IMR-90 (cell line): ENCODE measurements around the gene OR6B1. TPM values are rescaled to one million over a fixed set of nuclear protein-coding genes. Genes with fewer than 3 reads are reported as not detected.
A peak's percentile ranks its signal among the peaks of the same experiment; 100 is the strongest.

Experiments used
- ATAC-seq: fragments of 200-7000 bp; cut with Tn5 transposase; 2 replicates; pipeline ENCODE4 v1.9.1; 2020; ENCODE audit warnings: low read depth, mild to moderate bottlenecking, moderate library complexity
- BruUV-seq: library from RNA; stranded (reverse); fragments of 400-500 nt; replicated peaks from 2 replicates; lab custom pipeline; 2021; lab: Mats Ljungman, UMichigan
- CTCF ChIA-PET: fragments of 300-600 bp; formaldehyde crosslinking; extraction: SDS; loops from one replicate; lab custom pipeline; 2021; ENCODE audit warnings: antibody characterized with exemption; lab: Yijun Ruan, JAX
- POLR2A ChIA-PET: fragments of 300-600 bp; sonication (Branson Sonifier 250); formaldehyde crosslinking; loops from one replicate; lab custom pipeline; 2022; ENCODE audit warnings: antibody characterized with exemption; ENCODE audit not compliant: unreplicated experiment; lab: Charles Lee
- DNase-seq: peaks from one replicate; pipeline ENCODE4 v3.0.0; 2013
- H2AFZ ChIP-seq: replicated peaks from 2 replicates; pipeline ENCODE3; 2013; ENCODE audit warnings: low read length, mild to moderate bottlenecking; ENCODE audit not compliant: poor library complexity
- H2AK5ac ChIP-seq: 2 replicates; pipeline ENCODE4 v1.6.1; 2013; ENCODE audit warnings: low read depth, low read length, inconsistent platforms
- H2AK9ac ChIP-seq: replicated peaks from 2 replicates; pipeline ENCODE3; 2013; ENCODE audit warnings: mild to moderate bottlenecking, low read depth, low read length, moderate library complexity; ENCODE audit not compliant: poor library complexity
- H2BK120ac ChIP-seq: 2 replicates; pipeline ENCODE4 v1.6.1; 2013; ENCODE audit warnings: low read depth, low read length, inconsistent platforms
- H2BK15ac ChIP-seq: 3 replicates; pipeline ENCODE4 v1.6.1; 2013; ENCODE audit warnings: low read depth, low read length, inconsistent platforms
- H2BK20ac ChIP-seq: 2 replicates; pipeline ENCODE4 v1.6.1; 2013; ENCODE audit warnings: low read depth, mild to moderate bottlenecking, inconsistent platforms, low read length, moderate library complexity
- H2BK5ac ChIP-seq: 2 replicates; pipeline ENCODE4 v1.6.1; 2013; ENCODE audit warnings: mild to moderate bottlenecking, low read depth, low read length, inconsistent platforms; ENCODE audit not compliant: poor library complexity, severe bottlenecking
- H3K14ac ChIP-seq: replicated peaks from 2 replicates; pipeline ENCODE4 v1.6.1; 2013; ENCODE audit warnings: low read depth, low read length, inconsistent platforms
- H3K18ac ChIP-seq: 2 replicates; pipeline ENCODE4 v1.6.1; 2013; ENCODE audit warnings: low read depth, low read length, control low read depth
- H3K23ac ChIP-seq: 2 replicates; pipeline ENCODE4 v1.6.1; 2013; ENCODE audit warnings: low read depth, low read length, inconsistent platforms
- H3K27ac ChIP-seq: 2 replicates; pipeline ENCODE4 v1.5.1; 2013; ENCODE audit warnings: mild to moderate bottlenecking, control low read depth, low read length; ENCODE audit not compliant: insufficient read depth
- H3K27me3 ChIP-seq: 2 replicates; pipeline ENCODE4 v1.6.1; 2013; ENCODE audit warnings: low read length; ENCODE audit not compliant: control insufficient read depth, insufficient read depth
- H3K36me3 ChIP-seq: 2 replicates; pipeline ENCODE4 v1.6.1; 2013; ENCODE audit warnings: low read length, mixed read lengths; ENCODE audit not compliant: control insufficient read depth, insufficient read depth
- H3K4ac ChIP-seq: 2 replicates; pipeline ENCODE4 v1.6.1; 2013; ENCODE audit warnings: low read depth, low read length, inconsistent platforms
- H3K4me1 ChIP-seq: 2 replicates; pipeline ENCODE4 v1.6.1; 2013; ENCODE audit warnings: low read length, mixed read lengths; ENCODE audit not compliant: control insufficient read depth, insufficient read depth
- H3K4me2 ChIP-seq: 2 replicates; pipeline ENCODE4 v1.6.1; 2013; ENCODE audit warnings: low read depth, mild to moderate bottlenecking, control low read depth, low read length, moderate library complexity
- H3K4me3 ChIP-seq: 2 replicates; pipeline ENCODE4 v1.5.1; 2013; ENCODE audit warnings: low read depth, mild to moderate bottlenecking, control low read depth, low read length, moderate library complexity; ENCODE audit not compliant: insufficient read depth
- H3K56ac ChIP-seq: 2 replicates; pipeline ENCODE4 v1.6.1; 2013; ENCODE audit warnings: low read length, inconsistent platforms; ENCODE audit not compliant: insufficient read depth; ENCODE audit errors: extremely low read depth
- H3K79me1 ChIP-seq, 2 experiments: 2 replicates each; pipeline ENCODE4 v1.6.1; 2013; ENCODE audit warnings: low read length in 2 of 2, inconsistent platforms in 1 of 2, low read depth in 1 of 2
- H3K9ac ChIP-seq: 2 replicates; pipeline ENCODE4 v1.6.1; 2013; ENCODE audit warnings: low read depth, low read length, control low read depth
- H3K9me1 ChIP-seq: 2 replicates; pipeline ENCODE4 v1.6.1; 2013; ENCODE audit warnings: low read length, inconsistent platforms; ENCODE audit not compliant: insufficient read depth
- H3K9me3 ChIP-seq: 2 replicates; pipeline ENCODE4 v1.6.1; 2013; ENCODE audit warnings: low read length; ENCODE audit not compliant: control insufficient read depth, insufficient read depth
- H4K20me1 ChIP-seq: 2 replicates; pipeline ENCODE4 v1.6.1; 2013; ENCODE audit warnings: low read length, inconsistent platforms; ENCODE audit not compliant: insufficient read depth
- H4K5ac ChIP-seq: 2 replicates; pipeline ENCODE4 v1.6.1; 2013; ENCODE audit warnings: mild to moderate bottlenecking, low read depth, low read length, control low read depth
- H4K8ac ChIP-seq, 2 experiments: 2 replicates each; pipeline ENCODE4 v1.6.1; 2013; ENCODE audit warnings: low read depth in 2 of 2, low read length in 2 of 2, control low read depth in 1 of 2, inconsistent platforms in 1 of 2
- H4K91ac ChIP-seq: 2 replicates; pipeline ENCODE4 v1.6.1; 2013; ENCODE audit warnings: low read depth, low read length, inconsistent platforms; ENCODE audit not compliant: insufficient read depth
- BHLHE40 ChIP-seq: fragments of 150-350 bp; IDR thresholded peaks from 2 replicates; pipeline ENCODE4 v1.6.1; 2016; ENCODE audit warnings: mild to moderate bottlenecking, low read depth, low read length
- CTCF ChIP-seq: conservative IDR thresholded peaks from 2 replicates; pipeline ENCODE4 v1.5.1; 2012; ENCODE audit warnings: mild to moderate bottlenecking, low read depth, low read length, improper control_type of control experiment
- FOS ChIP-seq: fragments of 150-350 bp; IDR thresholded peaks from 2 replicates; pipeline ENCODE4 v1.6.1; 2016; ENCODE audit warnings: low read depth, low read length
- MAFK ChIP-seq: IDR thresholded peaks from 2 replicates; pipeline ENCODE4 v1.6.1; 2012; ENCODE audit warnings: low read depth, low read length, improper control_type of control experiment
- MAZ ChIP-seq: IDR thresholded peaks from 2 replicates; pipeline ENCODE4 v1.6.1; 2012; ENCODE audit warnings: low read depth, mild to moderate bottlenecking, low read length, improper control_type of control experiment, moderate library complexity, borderline replicate concordance
- NFE2L2 ChIP-seq: fragments of 150-350 bp; IDR thresholded peaks from 2 replicates; pipeline ENCODE4 v1.6.1; 2016; ENCODE audit warnings: low read depth, mild to moderate bottlenecking, low read length
- RAD21 ChIP-seq: IDR thresholded peaks from 2 replicates; pipeline ENCODE4 v1.6.1; 2012; ENCODE audit warnings: low read length, improper control_type of control experiment
- RCOR1 ChIP-seq: IDR thresholded peaks from 2 replicates; pipeline ENCODE4 v1.6.1; 2012; ENCODE audit warnings: mild to moderate bottlenecking, low read length, improper control_type of control experiment; ENCODE audit not compliant: insufficient replicate concordance
- WGBS, 2 experiments: methylation state at CpG; one replicate each; pipeline versions ENCODE4 v1.1.5 to v1.1.7; 2013; ENCODE audit warnings: missing lambda C conversion rate in 2 of 2; ENCODE audit not compliant: insufficient read length in 1 of 2; ENCODE audit errors: extremely low coverage in 2 of 2; 5-methylcytosine and 5-hydroxymethylcytosine counted together
- dilution Hi-C: fragments of 300-500 bp; cut with HindIII; formaldehyde crosslinking; loops from one replicate; pipeline ENCODE4 v1.14.3; 2018; ENCODE audit warnings: low sequenced_read_pairs; ENCODE audit not compliant: unreplicated experiment
- in situ Hi-C: fragments of 300-500 bp; cut with MboI; formaldehyde crosslinking; loops from 3 replicates; pipeline ENCODE4 v1.14.3; 2019; ENCODE audit warnings: low sequenced_read_pairs, inconsistent platforms, mixed read lengths
- intact Hi-C: fragments of 100-400 bp; cut with micrococcal nuclease; formaldehyde crosslinking; loops from 2 replicates; pipeline ENCODE4 v1.10.0; 2022
- polyA plus RNA-seq, 3 experiments: library from polyadenylated mRNA; depleted of rRNA; stranded (reverse); fragments of >200 nt; gene quantifications; 2 replicates each; pipeline ENCODE4 v1.2.3, GENCODE V29; 2012; ENCODE audit warnings: low replicate concordance in 1 of 3
- total RNA-seq: library from RNA; depleted of rRNA; stranded (reverse); fragments of >200 nt; gene quantifications from 2 replicates; pipeline ENCODE4 v1.2.3, GENCODE V29; 2012

Gene OR6B1
- total and polyA plus RNA-seq, 2 of the 4 experiments (the other 2 are of a cell fraction) = not detected

- in situ Hi-C loops = no loop called here
- no peak for TF ChIP-seq NFE2L2
- TF ChIP-seq BHLHE40 = no peak
- no peak for TF ChIP-seq RAD21
- TF ChIP-seq MAZ = no peak
- TF ChIP-seq FOS = no peak
- no peak for TF ChIP-seq MAFK
- TF ChIP-seq RCOR1 = no peak
- no peak for TF ChIP-seq CTCF
- H2BK120ac ChIP-seq = no peak overlapping the region; the same call in 1 of the 2 replicates
- H3K56ac ChIP-seq = no peak overlapping the region
- DNase-seq = no peak
- H3K79me1 ChIP-seq = no peaks in the 10 kb centered on the region
- H3K36me3 ChIP-seq = no peaks in the 10 kb centered on the region
- CTCF ChIA-PET = no interaction called here
- no peaks in the 10 kb centered on the region for H3K27me3 ChIP-seq
- no peaks in the 10 kb centered on the region for H3K9me1 ChIP-seq
- H3K18ac ChIP-seq = no peak overlapping the region
- intact Hi-C loops = loop anchor here (5.0 kb wide), 1 partner anchor 41 kb away; the partner anchor contains the start of gene OR2F2
- H3K4ac ChIP-seq = no peak overlapping the region
- no peaks in the 10 kb centered on the region for H4K20me1 ChIP-seq
- H3K4me2 ChIP-seq = no peak overlapping the region
- H4K91ac ChIP-seq = no peak overlapping the region
- no peak overlapping the region for H3K4me3 ChIP-seq
- H2AFZ ChIP-seq = no peak overlapping the region
- no peak overlapping the region for H2AK5ac ChIP-seq
- H3K9ac ChIP-seq = no peak overlapping the region
- H3K9me3 ChIP-seq = no peaks in the 10 kb centered on the region
- POLR2A ChIA-PET = no interaction called here
- BruUV-seq = no TSS peak
- H4K8ac ChIP-seq = no peak overlapping the region
- no peak overlapping the region for H2BK5ac ChIP-seq
- ATAC-seq = peak; percentile 40
- WGBS, 2 experiments = no CpG with 5 or more reads among the region's 2 CpGs
- dilution Hi-C loops = no loop called here
- no peak overlapping the region for H2BK15ac ChIP-seq
- no peak overlapping the region for H2BK20ac ChIP-seq
- no peak overlapping the region for H4K5ac ChIP-seq
- H3K14ac ChIP-seq = no peak overlapping the region
- no peak overlapping the region for H3K27ac ChIP-seq
- no peak overlapping the region for H2AK9ac ChIP-seq
- no peak overlapping the region for H3K23ac ChIP-seq
- peaks cover 3% of the 10 kb centered on the region; the same call in 1 of the 2 replicates for H3K4me1 ChIP-seq
These were observed 21.5 kb upstream of the OR6B1 start for GRCh38 chr7:143978585-143978984.
